Right cardiac atrium (tissue), 5 donors: ENCODE results near the gene BIN1. TPM values are rescaled to one million over a fixed set of nuclear protein-coding genes. Genes with fewer than 3 reads are reported as not detected.

ENCODE experiments used
- ATAC-seq, 2 donors: fragments of 200-7000 bp; cut with Tn5 transposase; one replicate each; pipeline versions ENCODE4 v1.8.0 to v1.9.1; 2020; ENCODE audit warnings: moderate library complexity in 2 of 2, mild to moderate bottlenecking in 1 of 2
- DNase-seq, 3 donors: peaks; one replicate each; pipeline ENCODE4 v3.0.0-alpha.2; 2020
- H3K27ac ChIP-seq: one replicate; pipeline ENCODE4 v1.5.1; 2013; ENCODE audit warnings: mild to moderate bottlenecking, low read length, control low read depth, moderate library complexity
- H3K27me3 ChIP-seq: one replicate; pipeline ENCODE4 v1.6.1; 2013; ENCODE audit not compliant: control insufficient read depth, insufficient read depth
- H3K4me1 ChIP-seq: one replicate; pipeline ENCODE4 v1.6.1; 2013; ENCODE audit warnings: low read length; ENCODE audit not compliant: control insufficient read depth, insufficient read depth
- H3K4me3 ChIP-seq: one replicate; pipeline ENCODE4 v1.5.1; 2013; ENCODE audit warnings: low read length, control low read depth
- H3K9me3 ChIP-seq: one replicate; pipeline ENCODE4 v1.6.1; 2013; ENCODE audit warnings: low read length; ENCODE audit not compliant: control insufficient read depth
- WGBS: extraction: QIAGEN DNeasy Blood & Tissue Kit; methylation state at CpG from one replicate; pipeline ENCODE4 v1.1.7; 2013; 5-methylcytosine and 5-hydroxymethylcytosine counted together
- intact Hi-C, 4 donors: fragments of 100-400 bp; cut with DNase I; formaldehyde crosslinking; loops; one replicate each; pipeline versions ENCODE4 v1.11.0 to v1.14.0; 2022 to 2023
- polyA plus RNA-seq: library from polyadenylated mRNA; stranded (reverse); fragments of 200-250 nt; gene quantifications from one replicate; pipeline ENCODE4 v1.2.3, GENCODE V29; 2013
- total RNA-seq, 4 donors: library from RNA; stranded (reverse); fragmentation: NEBNext Ultra II Directional; extraction: Animal tissue kit (Norgen Biotek cat#: 25700); gene quantifications; one replicate each; pipeline ENCODE4 v1.2.1, GENCODE V29; 2021
- donor health status: healthy with polysubstance abuse.
- donor health status: DM: no; HTN: yes; CAD: no.
- donor health status: DM: no; HTN: no; CAD: no.
- donor health status: DM: no; HTN: yes; CAD: no; lungs with severe emphysema.
- donor health status: DM: yes; HTN: yes; CAD: no.

The BIN1 gene
- total and polyA plus RNA-seq, 5 donors: 5.9 to 12.0 (median 10.0) TPM

DNA sequence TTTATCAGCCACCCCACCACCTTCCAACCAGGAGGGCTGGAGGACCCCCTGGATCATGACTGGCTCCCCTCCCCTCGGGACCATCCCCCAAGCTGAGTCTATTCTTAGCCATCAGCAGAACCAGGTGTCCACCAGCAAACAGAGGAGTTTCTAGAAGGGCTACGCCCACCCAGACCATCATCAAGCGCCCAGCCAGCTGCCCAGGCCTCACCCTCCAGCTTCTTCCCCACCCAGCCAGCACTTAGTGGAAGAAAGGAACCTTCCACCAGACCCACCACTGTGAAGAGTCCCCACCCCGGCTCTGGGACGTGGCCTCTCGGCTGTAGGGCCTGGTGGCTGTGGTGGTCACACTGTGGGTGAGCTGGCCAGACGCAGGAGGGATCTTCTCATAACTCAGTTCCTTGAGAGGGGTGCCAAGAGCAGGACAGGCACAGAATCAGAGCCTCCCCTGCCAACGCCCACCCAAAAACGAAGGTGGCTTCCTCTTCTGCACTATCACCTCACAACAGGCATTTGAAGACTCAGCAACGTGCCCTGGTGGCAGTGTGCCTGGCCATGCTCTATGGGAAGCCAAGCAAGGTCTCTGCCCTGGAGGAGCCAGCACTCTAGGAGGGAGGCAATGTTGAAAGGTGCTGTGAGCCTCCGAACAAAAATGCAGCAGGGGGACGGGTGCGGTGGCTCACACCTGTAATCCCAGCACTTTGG lies 19.0 kb downstream of the BIN1 start:
- WGBS: 54% methylated on average over 13 of the region's 13 CpGs
- H3K4me3 ChIP-seq: no peak overlapping the region
- H3K27me3 ChIP-seq: no peaks in the 10 kb centered on the region
- ATAC-seq (no peak), DNase-seq (peak in 1 of 3 donors; percentile 51)
- peaks cover 4% of the 10 kb centered on the region for H3K4me1 ChIP-seq
- intact Hi-C loops: no loop called here
- H3K9me3 ChIP-seq: no peaks in the 10 kb centered on the region
- H3K27ac ChIP-seq: peak overlapping the region; percentile 14

DNA sequence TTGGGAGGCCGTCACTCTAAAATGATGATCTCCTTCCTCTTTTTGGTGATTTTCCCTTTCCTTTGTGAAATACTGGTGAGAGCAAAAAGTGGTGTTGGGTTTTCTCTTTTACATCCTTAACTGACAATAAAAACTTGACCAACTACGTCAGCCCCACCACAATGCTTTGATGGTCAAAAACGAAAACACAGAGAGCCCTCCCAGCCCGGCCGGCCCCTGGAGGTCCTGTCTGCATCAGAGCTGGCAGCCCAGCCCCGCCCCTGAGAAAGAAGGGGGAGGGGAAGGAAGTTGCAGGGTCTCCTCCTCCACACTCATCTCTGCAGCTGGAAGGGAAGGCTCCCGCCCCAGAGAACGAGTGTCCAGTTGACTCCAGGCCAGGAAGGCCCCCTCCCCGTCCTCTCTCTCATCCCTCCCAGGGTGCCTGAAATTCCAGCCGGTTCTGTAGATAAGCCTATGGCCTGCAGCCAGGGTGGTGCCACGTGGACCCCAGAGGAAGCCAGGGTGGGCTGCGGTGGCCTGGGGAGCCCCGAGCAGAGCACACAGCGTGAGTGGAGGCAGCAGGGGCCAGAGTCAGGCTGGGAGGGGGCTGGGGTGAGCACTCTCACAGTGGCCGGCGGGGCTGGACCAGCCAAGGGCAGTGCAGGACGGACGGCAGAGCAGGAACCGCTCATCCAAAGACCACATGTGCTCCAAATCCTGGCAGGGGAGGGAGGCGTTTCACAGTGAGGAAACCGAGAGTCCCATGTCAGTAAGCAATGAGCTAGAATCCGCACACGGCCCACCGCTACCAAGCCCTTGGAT lies 19.8 kb downstream of the BIN1 start:
- Histone ChIP-seq H3K4me1 (peaks cover 4% of the 10 kb centered on the region), H3K27ac (peak overlapping the region; percentile 46)
- peak; percentile 68 to 78 for ATAC-seq

DNA sequence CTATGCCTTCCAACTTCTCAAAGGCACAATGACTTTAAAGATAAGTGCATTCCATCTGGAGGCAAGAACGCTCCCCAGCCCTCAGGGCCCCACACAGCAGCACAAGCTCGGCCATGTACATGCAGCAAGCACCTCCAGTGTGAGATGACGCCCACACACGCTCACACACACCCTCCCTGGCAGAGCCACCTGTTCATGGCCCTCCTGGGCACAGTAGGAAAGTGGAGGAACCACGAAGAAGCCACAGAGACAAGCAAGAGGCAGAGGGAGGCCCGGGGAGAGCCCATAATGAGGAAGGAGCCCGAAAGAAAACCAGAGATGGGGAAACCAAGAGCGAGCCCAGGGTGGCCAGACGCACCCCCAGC lies 21.7 kb downstream of the BIN1 start:
- intact Hi-C loops: no loop called here
- Histone ChIP-seq H3K9me3 (no peaks in the 10 kb centered on the region), H3K4me3 (no peak overlapping the region), H3K27ac (no peak overlapping the region), H3K4me1 (peaks cover 4% of the 10 kb centered on the region), H3K27me3 (no peaks in the 10 kb centered on the region)
- DNase-seq (no peak), ATAC-seq (no peak)
- WGBS: 72% methylated on average over 9 of the region's 9 CpGs

More for the DNA sequence above, 19.8 kb downstream of the BIN1 start:
- DNase-seq: peak; percentile 91 to 92 (median 92)
- intact Hi-C loops: no loop called here
- no peaks in the 10 kb centered on the region for H3K9me3 ChIP-seq
- no peaks in the 10 kb centered on the region for H3K27me3 ChIP-seq
- 4% methylated on average over 24 of the region's 24 CpGs for WGBS
- H3K4me3 ChIP-seq: no peak overlapping the region

DNA sequence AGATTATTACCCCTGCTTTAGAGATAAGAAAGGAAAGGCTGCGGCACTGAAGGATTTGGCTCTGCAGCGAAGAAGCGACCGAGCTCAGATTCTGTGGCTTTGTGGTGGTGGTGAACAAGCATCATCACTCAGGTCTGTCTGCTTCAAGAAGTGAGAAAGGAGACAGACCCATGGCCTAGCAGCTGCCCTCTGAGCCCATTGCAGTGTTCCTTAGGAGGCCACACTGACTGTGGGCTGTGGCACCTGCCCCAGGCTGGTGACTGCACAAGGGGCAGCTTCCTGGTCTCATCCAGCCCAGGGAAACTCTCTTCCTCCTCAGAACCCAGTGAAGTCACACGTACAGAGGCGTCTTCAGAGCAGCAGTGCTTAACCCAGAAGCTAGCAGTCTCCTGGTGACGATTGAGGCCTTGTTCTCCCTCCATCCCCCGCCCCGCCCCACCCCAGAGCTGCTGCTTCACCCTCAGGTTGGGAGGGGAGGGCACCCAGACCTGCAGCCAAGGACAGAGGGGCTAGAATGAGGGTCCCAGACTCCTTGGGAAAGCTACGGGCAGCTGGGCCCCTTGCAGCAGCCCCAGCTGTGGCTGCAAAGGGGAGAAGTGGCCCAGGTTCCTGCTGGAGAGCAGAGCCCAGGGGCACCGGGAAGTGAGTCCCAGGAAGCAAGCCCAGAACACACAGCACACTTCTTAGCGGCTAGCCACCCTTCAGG lies 22.2 kb downstream of the BIN1 start:
- Histone ChIP-seq H3K9me3 (no peaks in the 10 kb centered on the region), H3K4me3 (no peak overlapping the region), H3K27me3 (no peaks in the 10 kb centered on the region), H3K4me1 (peaks cover 4% of the 10 kb centered on the region), H3K27ac (peak overlapping the region; percentile 44)
- ATAC-seq: no peak
- intact Hi-C loops: no loop called here
- no peak for DNase-seq
- 66% methylated on average over 12 of the region's 12 CpGs for WGBS

DNA sequence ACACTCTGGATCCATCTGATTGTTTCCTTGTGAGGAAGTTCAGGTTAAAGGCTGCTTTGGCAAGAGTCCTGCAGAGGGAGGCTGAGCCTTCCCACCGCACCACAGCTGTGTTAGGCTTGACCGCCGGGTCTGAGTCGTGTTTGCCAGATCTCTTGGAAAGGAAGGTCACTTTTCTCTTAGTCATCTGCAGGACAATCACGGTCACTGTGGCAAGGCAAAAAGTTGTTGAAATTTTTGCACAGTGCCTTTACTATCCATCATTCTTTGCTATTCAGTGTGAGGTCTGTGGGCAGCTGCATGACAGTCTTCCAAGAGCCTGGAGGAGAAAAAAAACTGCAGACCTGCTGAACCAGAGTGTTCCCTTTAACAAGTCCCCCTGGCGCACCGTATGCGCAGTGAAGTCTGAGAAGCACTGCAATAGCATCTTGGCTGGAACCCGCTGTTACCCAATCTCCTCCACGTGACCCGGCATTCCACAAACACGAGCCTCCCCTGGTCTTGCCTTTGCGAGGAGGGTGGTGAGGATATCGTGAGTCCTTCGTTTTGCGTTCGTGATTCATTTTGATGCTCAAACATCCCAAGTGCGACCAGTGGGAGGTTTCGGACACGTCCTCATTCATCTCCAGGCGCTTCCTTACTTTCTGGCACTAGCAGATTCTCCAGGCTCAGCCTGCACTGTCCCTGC lies 23.0 kb downstream of the BIN1 start:
- peaks cover 4% of the 10 kb centered on the region for H3K4me1 ChIP-seq
- ATAC-seq: peak; percentile 39 to 67
- H3K27ac ChIP-seq: peak overlapping the region; percentile 44
- WGBS: 53% methylated on average over 21 of the region's 21 CpGs
- no peaks in the 10 kb centered on the region for H3K27me3 ChIP-seq
- H3K9me3 ChIP-seq: no peaks in the 10 kb centered on the region
- intact Hi-C loops: no loop called here
- peak; percentile 85 to 93 (median 86) for DNase-seq
- H3K4me3 ChIP-seq: no peak overlapping the region

DNA sequence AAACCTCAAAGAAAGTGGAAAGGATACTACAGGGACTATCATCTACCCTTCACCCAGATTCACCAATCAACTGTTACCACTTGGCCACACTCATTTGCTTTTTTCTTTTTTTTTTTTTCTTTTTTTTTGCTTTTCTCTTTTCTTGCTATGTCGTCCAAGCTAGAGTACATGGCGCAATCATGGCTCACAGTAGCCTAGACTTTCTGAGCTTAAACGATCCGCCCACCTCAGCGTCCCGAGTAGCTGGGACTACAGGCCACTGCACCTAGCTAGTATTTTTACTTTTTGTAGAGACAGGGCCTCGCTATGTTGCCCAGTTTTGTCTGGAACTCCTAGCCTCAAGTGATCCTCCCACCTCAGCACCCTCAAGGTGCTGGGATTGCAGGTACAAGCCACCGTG lies 24.0 kb downstream of the BIN1 start:
- no peak for ATAC-seq
- Histone ChIP-seq H3K4me1 (peaks cover 4% of the 10 kb centered on the region), H3K27ac (no peak overlapping the region), H3K4me3 (no peak overlapping the region), H3K9me3 (no peaks in the 10 kb centered on the region), H3K27me3 (no peaks in the 10 kb centered on the region)
- 89% methylated on average over 8 of the region's 8 CpGs for WGBS
- intact Hi-C loops: no loop called here
- no peak for DNase-seq

DNA sequence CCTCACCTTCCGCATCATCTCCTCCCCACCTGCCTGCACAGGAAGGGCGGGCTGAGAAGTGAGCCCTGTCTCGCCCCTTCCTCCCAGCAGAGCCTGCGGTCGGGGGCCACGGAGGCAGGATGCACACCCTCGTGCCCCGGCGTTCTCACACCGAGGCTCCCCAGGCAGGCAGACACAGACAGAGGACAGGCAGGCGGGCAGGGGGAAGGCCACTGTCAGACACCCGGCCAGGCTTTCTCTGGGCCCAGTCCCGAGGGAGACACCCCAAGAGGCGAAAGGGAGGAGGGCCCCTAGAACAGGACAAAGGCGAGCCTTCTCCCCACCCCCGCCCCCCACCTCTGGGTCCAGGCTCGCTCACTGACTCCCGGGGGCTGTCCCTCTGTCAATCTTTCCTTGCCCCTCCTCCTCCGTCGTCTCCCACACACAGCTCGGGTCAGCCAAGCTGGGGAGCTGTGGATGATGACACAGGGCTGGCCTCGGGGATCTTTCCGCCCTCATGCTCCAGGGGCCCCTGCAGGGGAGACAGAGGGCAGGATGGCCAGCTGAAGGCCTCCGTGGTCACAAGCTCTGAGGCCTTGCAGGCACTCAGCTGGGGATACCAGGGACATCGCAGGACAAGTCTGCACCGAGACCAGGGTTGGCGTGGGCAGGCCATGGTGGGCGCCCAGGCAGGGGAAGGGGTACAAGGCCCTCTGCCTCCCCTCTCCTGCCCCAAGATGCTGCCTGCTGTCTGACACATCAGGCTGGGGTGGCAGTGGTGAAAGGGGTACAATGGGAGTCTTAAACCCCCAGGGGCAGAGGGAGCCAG lies 24.9 kb downstream of the BIN1 start:
- DNase-seq: no peak
- peak in 1 of 2 donors; percentile 15 for ATAC-seq
- intact Hi-C loops: no loop called here
- Histone ChIP-seq H3K27me3 (no peaks in the 10 kb centered on the region), H3K9me3 (no peaks in the 10 kb centered on the region), H3K4me1 (peaks cover 4% of the 10 kb centered on the region), H3K4me3 (no peak overlapping the region), H3K27ac (no peak overlapping the region)
- 50% methylated on average over 28 of the region's 28 CpGs for WGBS

DNA sequence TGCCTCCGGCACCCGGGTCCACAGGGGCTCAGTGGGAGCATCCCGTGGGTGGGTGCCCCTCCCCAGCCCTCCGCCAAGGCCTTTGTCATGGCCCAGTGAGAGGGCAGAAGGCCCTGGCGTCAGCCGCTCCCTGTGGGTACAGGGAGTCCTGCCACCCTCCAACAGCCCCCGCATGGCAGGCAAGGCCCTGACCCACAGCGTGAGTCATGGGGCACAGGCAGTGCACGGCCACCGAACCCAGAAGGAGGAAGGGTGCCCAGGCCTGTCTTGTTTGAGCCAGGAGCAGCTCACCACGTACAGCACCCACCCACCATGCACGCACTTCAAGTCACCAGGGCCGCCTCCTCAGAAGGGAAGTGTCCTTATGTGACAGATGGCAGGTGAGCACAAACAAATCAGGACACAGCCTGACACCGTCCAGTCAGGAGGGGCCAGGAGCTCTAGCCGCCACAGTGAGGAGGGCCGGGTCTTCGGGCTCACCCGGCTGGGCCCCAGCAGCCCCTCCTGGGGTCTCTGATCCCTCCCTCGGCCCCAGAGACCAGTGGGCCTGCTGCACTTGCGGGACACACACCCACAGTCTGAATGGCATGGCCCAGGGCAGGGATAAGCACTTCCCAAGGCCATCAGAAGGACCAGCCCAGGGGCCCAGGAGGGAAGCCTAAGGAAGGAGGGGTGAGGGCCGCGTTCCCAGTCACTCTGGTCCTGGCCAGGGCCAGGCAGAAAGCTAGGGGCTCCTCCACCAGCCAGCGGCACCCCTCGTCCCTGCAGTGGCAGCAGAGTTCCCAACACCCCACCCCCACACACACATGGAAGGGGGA lies 25.8 kb downstream of the BIN1 start:
- no peak overlapping the region for H3K4me3 ChIP-seq
- intact Hi-C loops: no loop called here
- DNase-seq (no peak), ATAC-seq (peak in 1 of 2 donors; percentile 8)
- WGBS: 68% methylated on average over 24 of the region's 24 CpGs
- no peak overlapping the region for H3K27ac ChIP-seq
- no peaks in the 10 kb centered on the region for H3K9me3 ChIP-seq
- H3K27me3 ChIP-seq: no peaks in the 10 kb centered on the region
- H3K4me1 ChIP-seq: peaks cover 4% of the 10 kb centered on the region

DNA sequence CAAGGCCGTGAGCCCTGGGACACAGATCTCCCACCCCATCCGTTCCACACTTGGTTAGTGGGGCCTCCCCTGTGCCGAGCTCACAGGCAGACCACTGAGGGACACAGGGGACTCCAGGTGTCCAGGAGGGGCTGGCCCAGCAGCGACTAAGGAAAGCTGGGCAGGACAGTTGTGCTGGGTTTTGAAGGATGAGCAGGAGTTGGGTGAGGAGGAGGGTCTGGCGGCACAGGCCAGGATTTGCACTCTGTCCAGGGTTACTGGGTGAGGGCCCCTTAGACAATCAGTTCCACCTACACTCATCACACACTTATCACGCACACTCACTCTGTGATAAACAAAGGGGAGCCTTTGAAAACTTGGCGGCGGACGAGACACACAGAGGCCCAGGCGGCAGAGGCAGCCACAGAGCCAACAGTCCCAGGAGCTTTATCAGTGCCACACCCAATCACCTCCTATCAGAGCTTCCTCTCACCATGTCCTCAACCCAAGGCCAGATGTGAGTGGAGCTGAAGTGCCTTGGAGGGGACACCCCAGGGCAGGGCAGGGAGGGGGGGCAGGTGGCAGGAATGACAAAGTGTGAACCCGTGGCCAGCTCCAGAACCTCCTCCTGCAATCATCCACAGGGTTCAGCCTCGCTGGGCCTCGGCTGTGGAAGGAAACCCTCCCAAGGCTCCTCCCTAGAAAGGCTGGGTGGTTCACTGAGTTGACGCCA lies 26.6 kb downstream of the BIN1 start:
- ATAC-seq: peak; percentile 67 to 72
- intact Hi-C loops: no loop called here
- 68% methylated on average over 14 of the region's 14 CpGs for WGBS
- Histone ChIP-seq H3K27me3 (no peaks in the 10 kb centered on the region), H3K4me3 (no peak overlapping the region), H3K4me1 (no peaks in the 10 kb centered on the region), H3K9me3 (no peaks in the 10 kb centered on the region), H3K27ac (no peak overlapping the region)
- DNase-seq: no peak
